K562 (cell line): ENCODE data around the gene ADCY5. TPM values are rescaled to one million over a fixed set of nuclear protein-coding genes. Genes with fewer than 3 reads are reported as not detected.

Source experiments
- ATAC-seq: fragments of 200-7000 bp; cut with Tn5 transposase; 3 replicates; pipeline ENCODE4 v1.9.1; 2020; ENCODE audit warnings: moderate library complexity
- BruUV-seq: library from RNA; stranded (reverse); fragments of 400-500 nt; replicated peaks from 2 replicates; lab custom pipeline; 2021; lab: Mats Ljungman, UMichigan
- CTCF ChIA-PET: fragments of 300-600 bp; formaldehyde crosslinking; extraction: SDS; loops from one replicate; lab custom pipeline; 2021; ENCODE audit warnings: low intra/inter-chr PET ratio; lab: Yijun Ruan, JAX
- POLR2A ChIA-PET: fragments of 300-600, 350-650 bp; sonication (Branson Sonifier 250); formaldehyde crosslinking; extraction: SDS; loops from one replicate; lab custom pipeline; 2021; ENCODE audit warnings: antibody characterized with exemption, inconsistent platforms; lab: Yijun Ruan, JAX
- DNase-seq, 4 experiments: peaks; one replicate each; pipeline versions ENCODE4 v3.0.0 to v3.0.0-alpha.2; 2011 to 2018; ENCODE audit warnings: low spot score in 3 of 4, mixed read lengths in 3 of 4; ENCODE audit errors: extremely low read depth in 1 of 4
- FAIRE-seq: peaks from 2 replicates; lab custom pipeline; 2011; peaks lifted over from hg19 to GRCh38; lab: Jason Lieb, UNC
- H2AFZ ChIP-seq: 2 replicates; pipeline ENCODE4 v1.6.0; 2011; ENCODE audit warnings: low read depth, low read length, control low read depth, inconsistent platforms
- H3K27ac ChIP-seq: fragments of 200-600 bp; 3 replicates; pipeline ENCODE4 v1.8.0; 2011; ENCODE audit warnings: low read depth, mild to moderate bottlenecking, control low read depth, inconsistent platforms, low read length, moderate library complexity, mixed read lengths; ENCODE audit errors: extremely low read depth
- H3K27me3 ChIP-seq, 2 experiments: fragments of 300-600 bp in 1 of 2; 2 replicates in 1 of 2; 3 replicates in 1 of 2; pipeline versions ENCODE4 v1.6.0 to v1.8.0; 2011; ENCODE audit warnings: inconsistent platforms in 2 of 2, low read length in 2 of 2, mild to moderate bottlenecking in 1 of 2, mixed read lengths in 1 of 2, moderate library complexity in 1 of 2; ENCODE audit not compliant: control insufficient read depth in 2 of 2, insufficient read depth in 2 of 2
- H3K36me3 ChIP-seq: fragments of 300-600 bp; 3 replicates; pipeline ENCODE4 v1.8.0; 2011; ENCODE audit warnings: mild to moderate bottlenecking, low read length, inconsistent platforms; ENCODE audit not compliant: control insufficient read depth, insufficient read depth
- H3K4me1 ChIP-seq, 2 experiments: fragments of 200-600 bp in 1 of 2; replicated peaks in 1 of 2; 2 replicates in 1 of 2; 3 replicates in 1 of 2; pipeline versions ENCODE4 v1.5.1 to v1.8.0; 2011; ENCODE audit warnings: inconsistent platforms in 2 of 2, low read length in 2 of 2, mild to moderate bottlenecking in 1 of 2, mixed read lengths in 1 of 2, moderate library complexity in 1 of 2; ENCODE audit not compliant: control insufficient read depth in 2 of 2, insufficient read depth in 2 of 2
- H3K4me2 ChIP-seq: 2 replicates; pipeline ENCODE4 v1.6.1; 2011; ENCODE audit warnings: low read length, control low read depth, inconsistent platforms, mixed read lengths; ENCODE audit not compliant: insufficient read depth
- H3K4me3 ChIP-seq: fragments of 200-600 bp; sonication (generic), shearing (Covaris generic); 2 replicates; pipeline ENCODE4 v1.5.1; 2016; ENCODE audit warnings: control low read depth, inconsistent platforms
- H3K79me2 ChIP-seq: fragments of 200-600 bp; 3 replicates; pipeline ENCODE4 v1.8.0; 2011; ENCODE audit warnings: low read length, inconsistent platforms; ENCODE audit not compliant: control insufficient read depth, insufficient read depth
- H3K9ac ChIP-seq, 2 experiments: 2 replicates each; pipeline versions ENCODE4 v1.6.0 to v1.6.1; 2011; ENCODE audit warnings: low read depth in 2 of 2, low read length in 2 of 2, control low read depth in 1 of 2, inconsistent platforms in 1 of 2, mild to moderate bottlenecking in 1 of 2, mixed read lengths in 1 of 2; ENCODE audit not compliant: insufficient read depth in 1 of 2
- H3K9me1 ChIP-seq: one replicate; pipeline ENCODE4 v1.6.0; 2011; ENCODE audit warnings: inconsistent platforms, mild to moderate bottlenecking, low read length, moderate library complexity; ENCODE audit not compliant: control insufficient read depth, insufficient read depth
- H3K9me3 ChIP-seq: replicated peaks from 2 replicates; pipeline ENCODE4 v1.5.1; 2011; ENCODE audit warnings: low read depth, low read length, inconsistent platforms; ENCODE audit not compliant: control insufficient read depth, insufficient read depth
- H4K20me1 ChIP-seq: replicated peaks from 2 replicates; pipeline ENCODE4 v1.6.1; 2011; ENCODE audit warnings: low read length, inconsistent platforms, mixed read lengths; ENCODE audit not compliant: control insufficient read depth, insufficient read depth
- CREB1 ChIP-seq, 2 experiments: sonication (generic) in 1 of 2; formaldehyde crosslinking in 1 of 2; IDR thresholded peaks; 2 replicates each; pipeline versions ENCODE4 v1.6.1 to v1.8.0; 2012 to 2022; ENCODE audit warnings: inconsistent platforms in 1 of 2, mild to moderate bottlenecking in 1 of 2, missing genetic modification reagents in 1 of 2, moderate library complexity in 1 of 2
- HEY1 ChIP-seq: fragments of 250-450 bp; sonication (Bioruptor Pico); IDR thresholded peaks from 2 replicates; pipeline ENCODE4 v1.5.0; 2020; ENCODE audit warnings: mild to moderate bottlenecking, moderate library complexity, borderline replicate concordance
- ZNF239 ChIP-seq: fragments of 250-450 bp; sonication (Bioruptor Pico); IDR thresholded peaks from 2 replicates; pipeline ENCODE4 v1.4.0; 2020; ENCODE audit warnings: mild to moderate bottlenecking
- WGBS: fragments of 100-300 bp; shearing (Covaris generic); methylation state at CpG from one replicate; pipeline ENCODE4 v1.1.6; 2016; ENCODE audit warnings: low coverage, mixed read lengths; ENCODE audit not compliant: insufficient coverage; ENCODE audit errors: missing lambda C conversion rate; 5-methylcytosine and 5-hydroxymethylcytosine counted together
- in situ Hi-C: fragments of 300-500 bp; cut with MboI; formaldehyde crosslinking; loops from 4 replicates; pipeline ENCODE4 v1.15.0; 2018; ENCODE audit warnings: inconsistent platforms, mixed read lengths
- intact Hi-C: fragments of 100-400 bp; cut with micrococcal nuclease; formaldehyde crosslinking; loops from 2 replicates; pipeline ENCODE4 v1.14.2; 2022
- polyA plus RNA-seq, 8 experiments: library from polyadenylated mRNA; depleted of rRNA in 4 of 8; stranded (reverse) in 5 of 8; unstranded in 3 of 8; fragments of >200 nt; fragmentation: Nextera tagmentation in 2 of 8; fragmentation: Illumina TruSeq in 1 of 8; extraction: Ambion mirVana in 2 of 8; extraction: Trizol in 1 of 8; gene quantifications; 2 replicates each; pipeline versions ENCODE4 v1.2.1 to v1.2.3, GENCODE V29; 2011 to 2014; ENCODE audit warnings: inconsistent platforms in 1 of 8, missing spikeins in 1 of 8
- total RNA-seq, 7 experiments: library from RNA; depleted of rRNA in 6 of 7; stranded (reverse); fragments of >200 nt in 6 of 7; fragmentation: Illumina TruSeq in 2 of 7; extraction: Trizol in 2 of 7; gene quantifications; 2 replicates each; pipeline versions ENCODE4 v1.2.1 to v1.2.3, GENCODE V29; 2011 to 2021; ENCODE audit warnings: low replicate concordance in 1 of 7
- TF ChIP-seq, protein P1 (sequence below): IDR thresholded peaks from 2 replicates; pipeline ENCODE4 v1.6.1; 2014; ENCODE audit warnings: antibody characterized with exemption
- TF ChIP-seq, protein P2 (sequence below): fragments of 450-650 bp; IDR thresholded peaks from 2 replicates; pipeline ENCODE4 v1.6.1; 2018; ENCODE audit not compliant: partially characterized antibody

ADCY5 gene
- total and polyA plus RNA-seq, 9 of the 15 experiments (the other 6 are each of a cell fraction or from before 2014, with no cell fraction given), result under 0.01 TPM; not detected in 8

DNA sequence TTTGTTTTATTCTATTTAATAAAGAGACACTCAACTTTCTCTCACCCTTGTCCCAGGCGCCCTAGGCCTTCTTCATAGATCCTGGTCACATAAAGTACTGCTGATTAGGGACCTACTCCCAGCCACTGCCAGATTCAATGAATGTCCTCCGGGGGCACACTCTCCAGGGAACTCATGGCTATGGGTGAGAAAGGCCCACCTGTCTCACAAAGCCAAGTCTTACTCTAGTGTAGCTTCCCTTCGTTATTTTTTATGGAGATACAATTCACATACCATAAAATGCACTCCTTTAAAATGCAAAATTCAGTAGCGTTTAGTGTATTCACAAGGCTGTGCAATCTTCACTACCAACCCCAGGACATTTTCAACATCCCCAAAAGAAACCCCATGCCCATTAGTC is 87.8 kb downstream of the ADCY5 start:
- in situ Hi-C loops (no loop called here), intact Hi-C loops (no loop called here)
- Histone ChIP-seq H3K79me2 (no peaks in the 10 kb centered on the region), H3K36me3 (no peaks in the 10 kb centered on the region), H3K4me2 (no peak overlapping the region), H3K27me3 (no peaks in the 10 kb centered on the region), H3K9ac (no peak overlapping the region), H3K9me1 (no peaks in the 10 kb centered on the region), H3K4me3 (no peak overlapping the region), H3K4me1 (no peaks in the 10 kb centered on the region), H2AFZ (no peak overlapping the region), H3K9me3 (no peaks in the 10 kb centered on the region), H4K20me1 (no peaks in the 10 kb centered on the region), H3K27ac (no peak overlapping the region)
- TF ChIP-seq, protein P1, sequence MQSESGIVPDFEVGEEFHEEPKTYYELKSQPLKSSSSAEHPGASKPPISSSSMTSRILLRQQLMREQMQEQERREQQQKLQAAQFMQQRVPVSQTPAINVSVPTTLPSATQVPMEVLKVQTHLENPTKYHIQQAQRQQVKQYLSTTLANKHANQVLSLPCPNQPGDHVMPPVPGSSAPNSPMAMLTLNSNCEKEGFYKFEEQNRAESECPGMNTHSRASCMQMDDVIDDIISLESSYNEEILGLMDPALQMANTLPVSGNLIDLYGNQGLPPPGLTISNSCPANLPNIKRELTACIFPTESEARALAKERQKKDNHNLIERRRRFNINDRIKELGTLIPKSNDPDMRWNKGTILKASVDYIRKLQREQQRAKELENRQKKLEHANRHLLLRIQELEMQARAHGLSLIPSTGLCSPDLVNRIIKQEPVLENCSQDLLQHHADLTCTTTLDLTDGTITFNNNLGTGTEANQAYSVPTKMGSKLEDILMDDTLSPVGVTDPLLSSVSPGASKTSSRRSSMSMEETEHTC, result no peak
- no peak for TF ChIP-seq ZNF239 (CRISPR knock-in tag)
- TF ChIP-seq, protein P2, sequence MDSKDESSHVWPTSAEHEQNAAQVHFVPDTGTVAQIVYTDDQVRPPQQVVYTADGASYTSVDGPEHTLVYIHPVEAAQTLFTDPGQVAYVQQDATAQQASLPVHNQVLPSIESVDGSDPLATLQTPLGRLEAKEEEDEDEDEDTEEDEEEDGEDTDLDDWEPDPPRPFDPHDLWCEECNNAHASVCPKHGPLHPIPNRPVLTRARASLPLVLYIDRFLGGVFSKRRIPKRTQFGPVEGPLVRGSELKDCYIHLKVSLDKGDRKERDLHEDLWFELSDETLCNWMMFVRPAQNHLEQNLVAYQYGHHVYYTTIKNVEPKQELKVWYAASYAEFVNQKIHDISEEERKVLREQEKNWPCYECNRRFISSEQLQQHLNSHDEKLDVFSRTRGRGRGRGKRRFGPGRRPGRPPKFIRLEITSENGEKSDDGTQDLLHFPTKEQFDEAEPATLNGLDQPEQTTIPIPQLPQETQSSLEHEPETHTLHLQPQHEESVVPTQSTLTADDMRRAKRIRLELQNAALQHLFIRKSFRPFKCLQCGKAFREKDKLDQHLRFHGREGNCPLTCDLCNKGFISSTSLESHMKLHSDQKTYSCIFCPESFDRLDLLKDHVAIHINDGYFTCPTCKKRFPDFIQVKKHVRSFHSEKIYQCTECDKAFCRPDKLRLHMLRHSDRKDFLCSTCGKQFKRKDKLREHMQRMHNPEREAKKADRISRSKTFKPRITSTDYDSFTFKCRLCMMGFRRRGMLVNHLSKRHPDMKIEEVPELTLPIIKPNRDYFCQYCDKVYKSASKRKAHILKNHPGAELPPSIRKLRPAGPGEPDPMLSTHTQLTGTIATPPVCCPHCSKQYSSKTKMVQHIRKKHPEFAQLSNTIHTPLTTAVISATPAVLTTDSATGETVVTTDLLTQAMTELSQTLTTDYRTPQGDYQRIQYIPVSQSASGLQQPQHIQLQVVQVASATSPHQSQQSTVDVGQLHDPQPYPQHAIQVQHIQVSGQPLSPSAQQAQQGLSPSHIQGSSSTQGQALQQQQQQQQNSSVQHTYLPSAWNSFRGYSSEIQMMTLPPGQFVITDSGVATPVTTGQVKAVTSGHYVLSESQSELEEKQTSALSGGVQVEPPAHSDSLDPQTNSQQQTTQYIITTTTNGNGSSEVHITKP, result no peak
- no peak for TF ChIP-seq CREB1 (IDR thresholded peaks at IDR 0.05)
- TF ChIP-seq CREB1 (CRISPR knock-in tag; IDR thresholded peaks at IDR 0.05), result no peak
- TF ChIP-seq HEY1 (CRISPR knock-in tag), result no peak
- ATAC-seq, result no peak
- DNase-seq, result no peak
- 0% methylated on average over 3 of the region's 4 CpGs for WGBS
- ChIA-PET CTCF (no interaction called here), POLR2A (no interaction called here)
- BruUV-seq, result no TSS peak
- no peak for FAIRE-seq
